ENCODE measurements around the gene STYXL2.

DNA sequence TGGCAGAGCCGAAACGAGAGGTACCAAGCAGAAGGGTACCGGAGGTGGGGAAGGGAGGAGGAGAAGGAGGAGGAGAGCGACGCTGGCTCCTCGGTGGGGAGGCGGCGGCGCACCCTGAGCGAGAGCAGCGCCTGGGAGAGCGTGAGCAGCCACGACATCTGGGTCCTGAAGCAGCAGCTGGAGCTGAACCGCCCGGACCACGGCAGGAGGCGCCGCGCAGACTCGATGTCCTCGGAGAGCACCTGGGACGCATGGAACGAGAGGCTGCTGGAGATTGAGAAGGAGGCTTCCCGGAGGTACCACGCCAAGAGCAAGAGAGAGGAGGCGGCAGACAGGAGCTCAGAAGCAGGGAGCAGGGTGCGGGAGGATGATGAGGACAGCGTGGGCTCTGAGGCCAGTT, 32.4 kb downstream of the STYXL2 start:
- TF ChIP-seq, protein P1, sequence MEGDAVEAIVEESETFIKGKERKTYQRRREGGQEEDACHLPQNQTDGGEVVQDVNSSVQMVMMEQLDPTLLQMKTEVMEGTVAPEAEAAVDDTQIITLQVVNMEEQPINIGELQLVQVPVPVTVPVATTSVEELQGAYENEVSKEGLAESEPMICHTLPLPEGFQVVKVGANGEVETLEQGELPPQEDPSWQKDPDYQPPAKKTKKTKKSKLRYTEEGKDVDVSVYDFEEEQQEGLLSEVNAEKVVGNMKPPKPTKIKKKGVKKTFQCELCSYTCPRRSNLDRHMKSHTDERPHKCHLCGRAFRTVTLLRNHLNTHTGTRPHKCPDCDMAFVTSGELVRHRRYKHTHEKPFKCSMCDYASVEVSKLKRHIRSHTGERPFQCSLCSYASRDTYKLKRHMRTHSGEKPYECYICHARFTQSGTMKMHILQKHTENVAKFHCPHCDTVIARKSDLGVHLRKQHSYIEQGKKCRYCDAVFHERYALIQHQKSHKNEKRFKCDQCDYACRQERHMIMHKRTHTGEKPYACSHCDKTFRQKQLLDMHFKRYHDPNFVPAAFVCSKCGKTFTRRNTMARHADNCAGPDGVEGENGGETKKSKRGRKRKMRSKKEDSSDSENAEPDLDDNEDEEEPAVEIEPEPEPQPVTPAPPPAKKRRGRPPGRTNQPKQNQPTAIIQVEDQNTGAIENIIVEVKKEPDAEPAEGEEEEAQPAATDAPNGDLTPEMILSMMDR (IDR thresholded peaks at IDR 0.05) = peak; percentile 4; the same call in 1 of the 2 replicates
- TF ChIP-seq ZFX (IDR thresholded peaks at IDR 0.05; ENCODE audit: borderline replicate concordance) = no peak
